Measurements from ENCODE around the gene CHST13. TPM values are rescaled to one million over a fixed set of nuclear protein-coding genes. Genes with fewer than 3 reads are reported as not detected.

The CHST13 gene
- total RNA-seq, 2 experiments from 2014 or later: not detected

- CTCF ChIA-PET: no interaction called here
- H3K27ac ChIP-seq (ENCODE audit: low read depth in 1 of 2, low read length in 2 of 2): no peak overlapping the region
Observed at GRCh38 chr3:126552688-126553283, 28.8 kb downstream of the CHST13 start.

GRCh38 chr3:126553284-126554084 is 29.5 kb downstream of the CHST13 start:
- Mint-ChIP-seq H3K27me3 (no peaks in the 10 kb centered on the region), H3K9me3 (no peaks in the 10 kb centered on the region), H3K27ac (no peak overlapping the region), H3K4me3 (no peak overlapping the region), H3K36me3 (ENCODE audit: low read depth) (no peaks in the 10 kb centered on the region), H3K4me1 (ENCODE audit: low read depth) (no peaks in the 10 kb centered on the region)
- ATAC-seq (ENCODE audit: poor library complexity) (no peak), DNase-seq (peak in 1 of 14 experiments; percentile 22)
- no peak for TF ChIP-seq CTCF (IDR thresholded peaks at IDR 0.05)
- Histone ChIP-seq H3K4me3 (ENCODE audit: low read length) (no peak overlapping the region), H3K9me3 (ENCODE audit: control insufficient read depth in 1 of 2, insufficient read depth in 1 of 2, low read length in 2 of 2) (peaks cover 0 to 7% of the 10 kb centered on the region in 2 experiments), H3K27ac (ENCODE audit: low read depth in 1 of 2, low read length in 2 of 2) (no peak overlapping the region), H3K36me3 (ENCODE audit: insufficient read depth, low read length) (no peaks in the 10 kb centered on the region), H3K27me3 (ENCODE audit: control insufficient read depth in 1 of 2, insufficient read depth in 2 of 2, low read length in 2 of 2) (no peaks in the 10 kb centered on the region), H3K4me1 (ENCODE audit: insufficient read depth, low read length) (no peaks in the 10 kb centered on the region)
- ChIA-PET CTCF (no interaction called here), POLR2A (no interaction called here)
- intact Hi-C loops (cut with DNase I, micrococcal nuclease): no loop called here

More at GRCh38 chr3:126552688-126553283, 28.8 kb downstream of the CHST13 start:
- Mint-ChIP-seq H3K27ac (no peak overlapping the region), H3K4me3 (no peak overlapping the region), H3K36me3 (ENCODE audit: low read depth) (no peaks in the 10 kb centered on the region), H3K27me3 (no peaks in the 10 kb centered on the region), H3K9me3 (no peaks in the 10 kb centered on the region), H3K4me1 (ENCODE audit: low read depth) (no peaks in the 10 kb centered on the region)
- TF ChIP-seq CTCF (IDR thresholded peaks at IDR 0.05): no peak
- intact Hi-C loops (cut with DNase I, micrococcal nuclease): no loop called here
- Histone ChIP-seq H3K4me3 (ENCODE audit: low read length) (no peak overlapping the region), H3K36me3 (ENCODE audit: insufficient read depth, low read length) (no peaks in the 10 kb centered on the region), H3K27me3 (ENCODE audit: control insufficient read depth in 1 of 2, insufficient read depth in 2 of 2, low read length in 2 of 2) (no peaks in the 10 kb centered on the region), H3K4me1 (ENCODE audit: insufficient read depth, low read length) (no peaks in the 10 kb centered on the region), H3K9me3 (ENCODE audit: control insufficient read depth in 1 of 2, insufficient read depth in 1 of 2, low read length in 2 of 2) (peaks cover 0 to 6% of the 10 kb centered on the region in 2 experiments)
- ATAC-seq (ENCODE audit: poor library complexity): no peak
- DNase-seq: peak in 1 of 14 experiments; percentile 23
- POLR2A ChIA-PET: no interaction called here

- POLR2A ChIA-PET: no interaction called here
- peak in 2 of 14 experiments; percentile 6 to 20 for DNase-seq
- Mint-ChIP-seq H3K36me3 (ENCODE audit: low read depth) (no peaks in the 10 kb centered on the region), H3K27me3 (no peaks in the 10 kb centered on the region), H3K4me1 (ENCODE audit: low read depth) (no peaks in the 10 kb centered on the region), H3K27ac (no peak overlapping the region), H3K9me3 (no peaks in the 10 kb centered on the region), H3K4me3 (no peak overlapping the region)
- Histone ChIP-seq H3K4me3 (ENCODE audit: low read length) (no peak overlapping the region), H3K4me1 (ENCODE audit: insufficient read depth, low read length) (no peaks in the 10 kb centered on the region), H3K27ac (ENCODE audit: low read depth in 1 of 2, low read length in 2 of 2) (no peak overlapping the region), H3K9me3 (ENCODE audit: control insufficient read depth in 1 of 2, insufficient read depth in 1 of 2, low read length in 2 of 2) (peaks cover 0 to 7% of the 10 kb centered on the region in 2 experiments), H3K36me3 (ENCODE audit: insufficient read depth, low read length) (no peaks in the 10 kb centered on the region), H3K27me3 (ENCODE audit: control insufficient read depth in 1 of 2, insufficient read depth in 2 of 2, low read length in 2 of 2) (no peaks in the 10 kb centered on the region)
- ATAC-seq (ENCODE audit: poor library complexity): no peak
- CTCF ChIA-PET: interaction anchor here (0.6 kb wide), 1 partner anchor 1057 kb away, joined by 3 read pairs; no protein-coding TSS in a partner anchor
- intact Hi-C loops (cut with DNase I, micrococcal nuclease): no loop called here
- no peak for TF ChIP-seq CTCF (IDR thresholded peaks at IDR 0.05)
Observed at GRCh38 chr3:126554560-126555525, 30.9 kb downstream of the CHST13 start.
